ENCODE data around the gene PTPRH.

DNA sequence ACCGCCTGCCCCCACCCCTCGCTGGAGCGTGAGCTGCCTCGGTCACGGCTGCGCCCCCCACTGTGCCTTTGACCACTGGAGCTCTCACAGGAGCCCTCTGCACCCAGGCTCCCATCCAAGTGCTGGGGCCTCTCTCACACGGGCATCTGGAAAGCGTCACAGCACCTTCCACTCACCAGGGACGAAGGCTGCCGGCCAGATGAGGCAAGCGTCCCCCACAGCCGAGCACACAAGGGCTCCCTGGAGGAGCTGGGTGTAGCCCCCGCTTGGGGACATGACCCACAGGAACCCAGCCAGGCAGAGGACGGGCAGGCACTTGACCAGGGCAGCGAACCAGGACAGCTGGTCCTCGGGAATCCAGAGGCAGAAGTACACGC, 18.7 kb upstream of the PTPRH start:
- TF ChIP-seq POLR2A (IDR thresholded peaks at IDR 0.05; ENCODE audit: low read length): no peak
- no peak for TF ChIP-seq GATA1 (IDR thresholded peaks at IDR 0.05; ENCODE audit: low read depth, low read length)
